HepG2 (cell line): ENCODE measurements around the gene SCAF4. TPM values are rescaled to one million over a fixed set of nuclear protein-coding genes. Genes with fewer than 3 reads are reported as not detected.

Experiments used
- ATAC-seq: fragments of 200-7000 bp; cut with Tn5 transposase; 3 replicates; pipeline ENCODE4 v1.9.1; 2020; ENCODE audit warnings: mild to moderate bottlenecking, moderate library complexity
- BruUV-seq: library from RNA; stranded (reverse); fragments of 400-500 nt; replicated peaks from 2 replicates; lab custom pipeline; 2021; lab: Mats Ljungman, UMichigan
- CTCF ChIA-PET: fragments of 300-600 bp; formaldehyde crosslinking; extraction: SDS; loops from one replicate; lab custom pipeline; 2021; ENCODE audit warnings: low total read pairs, inconsistent platforms, low intra/inter-chr PET ratio; lab: Yijun Ruan, JAX
- POLR2A ChIA-PET: fragments of 350-600 bp; sonication (Branson Sonifier 250); formaldehyde crosslinking; loops from one replicate; lab custom pipeline; 2020; ENCODE audit warnings: antibody characterized with exemption, inconsistent platforms; lab: Yijun Ruan, JAX
- DNase-seq: peaks from one replicate; pipeline ENCODE4 v3.0.0-alpha.2; 2015; ENCODE audit warnings: low spot score
- FAIRE-seq: peaks from 3 replicates; lab custom pipeline; 2011; peaks lifted over from hg19 to GRCh38; lab: Jason Lieb, UNC
- H2AFZ ChIP-seq: one replicate; pipeline ENCODE4 v1.6.1; 2011; ENCODE audit warnings: low read length, inconsistent platforms
- H3K27ac ChIP-seq: fragments of 300-600 bp; 3 replicates; pipeline ENCODE4 v1.8.0; 2011; ENCODE audit warnings: mixed run types, mild to moderate bottlenecking, mixed read lengths, low read length, inconsistent platforms; ENCODE audit not compliant: insufficient read depth; ENCODE audit errors: extremely low read length
- H3K27me3 ChIP-seq, 2 experiments: fragments of 200-600 bp in 1 of 2; 2 replicates in 1 of 2; 3 replicates in 1 of 2; pipeline versions ENCODE4 v1.6.0 to v1.8.0; 2011; ENCODE audit warnings: low read length in 2 of 2, mild to moderate bottlenecking in 2 of 2, moderate library complexity in 2 of 2, inconsistent platforms in 1 of 2; ENCODE audit not compliant: insufficient read depth in 2 of 2, control insufficient read depth in 1 of 2
- H3K36me3 ChIP-seq, 2 experiments: fragments of 200-600 bp in 1 of 2; replicated peaks in 1 of 2; 2 replicates in 1 of 2; 3 replicates in 1 of 2; pipeline versions ENCODE4 v1.5.1 to v1.8.0; 2011; ENCODE audit warnings: low read length in 2 of 2, inconsistent platforms in 1 of 2; ENCODE audit not compliant: insufficient read depth in 2 of 2, control insufficient read depth in 1 of 2
- H3K4me1 ChIP-seq: 2 replicates; pipeline ENCODE4 v1.5.1; 2012; ENCODE audit warnings: low read length, inconsistent platforms; ENCODE audit not compliant: insufficient read depth
- H3K4me2 ChIP-seq: 2 replicates; pipeline ENCODE4 v1.6.0; 2011; ENCODE audit warnings: low read depth, low read length, inconsistent platforms
- H3K4me3 ChIP-seq, 3 experiments: fragments of 200-600 bp in 1 of 3; sonication (generic), shearing (Covaris generic) in 1 of 3; replicated peaks in 1 of 3; 2 replicates each; pipeline ENCODE4 v1.5.1; 2011 to 2016; ENCODE audit warnings: low read length in 3 of 3, inconsistent platforms in 2 of 3, low read depth in 2 of 3, mild to moderate bottlenecking in 2 of 3, control low read depth in 1 of 3, mixed read lengths in 1 of 3; ENCODE audit not compliant: insufficient read depth in 1 of 3
- H3K79me2 ChIP-seq: one replicate; pipeline ENCODE4 v1.6.1; 2011; ENCODE audit warnings: low read length, inconsistent platforms; ENCODE audit not compliant: insufficient read depth
- H3K9ac ChIP-seq: 2 replicates; pipeline ENCODE4 v1.6.0; 2011; ENCODE audit warnings: mild to moderate bottlenecking, low read depth, low read length, inconsistent platforms; ENCODE audit not compliant: insufficient read depth
- H3K9me3 ChIP-seq: 2 replicates; pipeline ENCODE4 v1.5.1; 2012; ENCODE audit warnings: mild to moderate bottlenecking, low read length
- H4K20me1 ChIP-seq: 2 replicates; pipeline ENCODE4 v1.6.0; 2011; ENCODE audit warnings: inconsistent platforms, mild to moderate bottlenecking, low read length, moderate library complexity; ENCODE audit not compliant: insufficient read depth
- HNRNPUL1 ChIP-seq: fragments of 200-400 bp; formaldehyde crosslinking; IDR thresholded peaks from 2 replicates; pipeline ENCODE4 v1.6.1; 2017; ENCODE audit warnings: low read depth, mild to moderate bottlenecking, low read length, moderate library complexity
- MAFF ChIP-seq: IDR thresholded peaks from 2 replicates; pipeline ENCODE4 v1.6.1; 2011; ENCODE audit warnings: low read depth, low read length, improper control_type of control experiment
- MAFK ChIP-seq, 2 experiments: IDR thresholded peaks in 1 of 2; conservative IDR thresholded peaks in 1 of 2; 2 replicates each; pipeline ENCODE4 v1.6.1; 2011; ENCODE audit warnings: improper control_type of control experiment in 2 of 2, low read length in 2 of 2
- NFRKB ChIP-seq: fragments of 450-650 bp; IDR thresholded peaks from 2 replicates; pipeline ENCODE4 v1.6.1; 2017
- NR1H2 ChIP-seq: sonication (generic); formaldehyde crosslinking; IDR thresholded peaks from 2 replicates; pipeline ENCODE4 v1.8.1; 2022; ENCODE audit warnings: low read depth, missing genetic modification reagents, borderline replicate concordance
- NR2F6 ChIP-seq, 2 experiments: IDR thresholded peaks; 2 replicates each; pipeline ENCODE4 v1.6.1; 2016; ENCODE audit warnings: antibody characterized with exemption in 1 of 2, mild to moderate bottlenecking in 1 of 2
- ONECUT2 ChIP-seq: sonication (generic); formaldehyde crosslinking; IDR thresholded peaks from 2 replicates; pipeline ENCODE4 v1.4.0; 2020; ENCODE audit warnings: missing genetic modification reagents
- REL ChIP-seq: sonication (generic); formaldehyde crosslinking; conservative IDR thresholded peaks from 2 replicates; pipeline ENCODE4 v1.8.0; 2022; ENCODE audit warnings: mild to moderate bottlenecking, missing genetic modification reagents, moderate library complexity
- SPEN ChIP-seq: sonication (generic); formaldehyde crosslinking; IDR thresholded peaks from 2 replicates; pipeline ENCODE4 v1.5.1; 2020; ENCODE audit warnings: low read depth, mild to moderate bottlenecking, missing genetic modification reagents
- TOPORS ChIP-seq: sonication (generic); formaldehyde crosslinking; IDR thresholded peaks from 2 replicates; pipeline ENCODE4 v1.8.0; 2023; ENCODE audit warnings: mild to moderate bottlenecking, missing genetic modification reagents
- ZFP36L2 ChIP-seq: sonication (generic); formaldehyde crosslinking; IDR thresholded peaks from 2 replicates; pipeline ENCODE4 v1.4.0; 2020; ENCODE audit warnings: missing genetic modification reagents
- ZNF318 ChIP-seq: sonication (generic); formaldehyde crosslinking; IDR thresholded peaks from 2 replicates; pipeline ENCODE4 v1.4.0; 2020; ENCODE audit warnings: mild to moderate bottlenecking, missing genetic modification reagents
- ZNF629 ChIP-seq: sonication (generic); formaldehyde crosslinking; conservative IDR thresholded peaks from 2 replicates; pipeline ENCODE4 v1.5.0; 2020; ENCODE audit warnings: missing genetic modification reagents
- ZNF891 ChIP-seq: sonication (generic); formaldehyde crosslinking; IDR thresholded peaks from 2 replicates; pipeline ENCODE4 v1.5.0; 2020; ENCODE audit warnings: mild to moderate bottlenecking, missing genetic modification reagents
- ZSCAN22 ChIP-seq: sonication (generic); formaldehyde crosslinking; IDR thresholded peaks from 2 replicates; pipeline ENCODE4 v1.4.0; 2020; ENCODE audit warnings: mild to moderate bottlenecking, missing genetic modification reagents
- WGBS: methylation state at CpG from one replicate; pipeline ENCODE4 v1.1.6; 2017; ENCODE audit warnings: low lambda C conversion rate; 5-methylcytosine and 5-hydroxymethylcytosine counted together
- in situ Hi-C: cut with HindIII; loops from 2 replicates; pipeline ENCODE4 v1.10.0; 2017; ENCODE audit warnings: low pct_unique_long_range_greater_than_20kb; ENCODE audit not compliant: extremely low pct_ligation_motif_present
- intact Hi-C: fragments of 100-400 bp; cut with micrococcal nuclease; formaldehyde crosslinking; loops from one replicate; pipeline ENCODE4 v1.10.0; 2022; ENCODE audit not compliant: unreplicated experiment
- polyA plus RNA-seq, 8 experiments: library from polyadenylated mRNA; depleted of rRNA in 3 of 8; stranded (reverse) in 7 of 8; unstranded in 1 of 8; fragments of >200 nt; fragmentation: Illumina TruSeq in 4 of 8; extraction: Trizol in 4 of 8; gene quantifications; 2 replicates each; pipeline versions ENCODE4 v1.2.1 to v1.2.3, GENCODE V29; 2011 to 2016; ENCODE audit warnings: low read depth in 4 of 8, missing spikeins in 1 of 8, mixed read lengths in 1 of 8; ENCODE audit not compliant: insufficient read depth in 1 of 8
- total RNA-seq, 5 experiments: library from RNA; depleted of rRNA; stranded (reverse); fragments of >200 nt; fragmentation: Illumina TruSeq; extraction: Trizol; gene quantifications; 2 replicates each; pipeline ENCODE4 v1.2.3, GENCODE V29; 2016; ENCODE audit warnings: low read depth in 1 of 5

SCAF4 gene
- total and polyA plus RNA-seq, 2 of the 13 experiments (the other 11 are each of a cell fraction or from before 2014, with no cell fraction given), result 9.1 to 11.5 TPM

DNA sequence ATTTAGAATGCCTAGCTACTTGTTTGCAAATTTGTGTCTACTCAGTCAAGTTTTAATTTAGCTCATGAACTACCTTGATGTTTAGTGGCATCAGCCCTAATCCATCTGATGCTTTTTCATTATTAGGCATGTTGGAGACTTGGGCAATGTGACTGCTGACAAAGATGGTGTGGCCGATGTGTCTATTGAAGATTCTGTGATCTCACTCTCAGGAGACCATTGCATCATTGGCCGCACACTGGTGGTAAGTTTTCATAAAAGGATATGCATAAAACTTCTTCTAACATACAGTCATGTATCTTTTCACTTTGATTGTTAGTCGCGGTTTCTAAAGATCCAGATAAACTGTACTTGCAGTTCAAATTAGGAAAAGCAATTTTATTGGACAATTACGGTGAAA lies 64.8 kb downstream of the SCAF4 start:
- Histone ChIP-seq H2AFZ (no peak overlapping the region), H4K20me1 (peaks cover 16% of the 10 kb centered on the region), H3K9me3 (no peaks in the 10 kb centered on the region), H3K27me3 (no peaks in the 10 kb centered on the region; a peak in 1 of 5 replicates), H3K27ac (no peak overlapping the region), H3K36me3 (peaks cover 11 to 53% of the 10 kb centered on the region in 2 experiments), H3K4me3 (no peak overlapping the region), H3K4me1 (peaks cover 44% of the 10 kb centered on the region)
- BruUV-seq, result no TSS peak
- intact Hi-C loops (loop anchor here (5.0 to 10.0 kb wide), 2 partner anchors 48 to 65 kb away; partner anchors contain the start of gene SCAF4), in situ Hi-C loops (no loop called here)
- CTCF ChIA-PET, result no interaction called here
- no peak for ATAC-seq
- FAIRE-seq, result no peak
- no peak for DNase-seq
- no peak for TF ChIP-seq ZNF891 (CRISPR knock-in tag)
- TF ChIP-seq HNRNPUL1, result no peak
- no peak for TF ChIP-seq NR1H2 (CRISPR knock-in tag)
- TF ChIP-seq MAFF, result no peak
- TF ChIP-seq MAFK (conservative IDR thresholded peaks at IDR 0.05 in 1 of 2, IDR thresholded peaks at IDR 0.05 in 1 of 2; ENCODE audit: low read length in 2 of 2), result no peak
- no peak for TF ChIP-seq ZNF318 (CRISPR knock-in tag)
- no peak for TF ChIP-seq SPEN
- no peak for TF ChIP-seq REL (CRISPR knock-in tag)
- TF ChIP-seq ZFP36L2 (CRISPR knock-in tag), result no peak
- no peak for TF ChIP-seq ZNF629 (CRISPR knock-in tag)
- no peak for TF ChIP-seq TOPORS (CRISPR knock-in tag)
- no peak for TF ChIP-seq NR2F6 (IDR thresholded peaks at IDR 0.05)
- no peak for TF ChIP-seq NR2F6 (CRISPR knock-in tag; IDR thresholded peaks at IDR 0.05)
- no peak for TF ChIP-seq ZSCAN22 (CRISPR knock-in tag)
- no peak for TF ChIP-seq ONECUT2 (CRISPR knock-in tag)
- no peak for TF ChIP-seq NFRKB
- TF ChIP-seq, all 625 proteins: peak for 0
- no peak overlapping the region for H3K9ac ChIP-seq
- H3K79me2 ChIP-seq, result peaks cover 31% of the 10 kb centered on the region
- POLR2A ChIA-PET, result no interaction called here
- H3K4me2 ChIP-seq, result no peak overlapping the region
- 96% methylated on average over 5 of the region's 5 CpGs for WGBS
